ENCODE data around the gene ATP8B1. TPM values are rescaled to one million over a fixed set of nuclear protein-coding genes. Genes with fewer than 3 reads are reported as not detected.

Gene ATP8B1
- total and polyA plus RNA-seq, 4 donors, result 3.9 to 22.0 (median 5.7) TPM

GRCh38 chr18:57811477-57812125, 8.5 kb upstream of the ATP8B1 start:
- TF ChIP-seq GABPA (IDR thresholded peaks at IDR 0.05 in 1 of 2, conservative IDR thresholded peaks at IDR 0.05 in 1 of 2), result no peak
- no peak for TF ChIP-seq FOXA2 (IDR thresholded peaks at IDR 0.05)
- no peak for TF ChIP-seq SP1 (IDR thresholded peaks at IDR 0.05)
- TF ChIP-seq RAD21 (IDR thresholded peaks at IDR 0.05), result no peak

GRCh38 chr18:57809190-57809589, 6.1 kb upstream of the ATP8B1 start:
- no peaks in the 10 kb centered on the region for H3K27me3 ChIP-seq (ENCODE audit: control insufficient read depth in 4 of 4, insufficient read depth in 4 of 4, low read length in 3 of 4)
- TF ChIP-seq ATF3 (IDR thresholded peaks at IDR 0.05) (no peak), RAD21 (IDR thresholded peaks at IDR 0.05) (no peak), MAX (IDR thresholded peaks at IDR 0.05) (no peak)
- no peak overlapping the region for H3K9ac ChIP-seq (ENCODE audit: low read depth in 1 of 2, low read length in 2 of 2)
- no peak for DNase-seq (ENCODE audit: low spot score)
- no peaks in the 10 kb centered on the region for H3K36me3 ChIP-seq (ENCODE audit: control insufficient read depth in 4 of 4, insufficient read depth in 3 of 4, low read depth in 1 of 4, low read length in 3 of 4)
- peaks cover 0 to under 1% (median 0%) of the 10 kb centered on the region in 4 donors for H3K4me1 ChIP-seq (ENCODE audit: control insufficient read depth in 4 of 4, insufficient read depth in 4 of 4, low read length in 3 of 4)
- H3K9me3 ChIP-seq (ENCODE audit: control insufficient read depth in 4 of 4, low read length in 3 of 4), result no peaks in the 10 kb centered on the region
- no peak overlapping the region for H3K4me3 ChIP-seq (ENCODE audit: low read depth in 1 of 3, low read length in 3 of 3)
- H3K27ac ChIP-seq (ENCODE audit: low read depth in 1 of 2, low read length in 2 of 2), result no peak overlapping the region

More at GRCh38 chr18:57811477-57812125, 8.5 kb upstream of the ATP8B1 start:
- H3K27ac ChIP-seq (ENCODE audit: low read depth in 1 of 2, low read length in 2 of 2), result no peak overlapping the region
- H3K27me3 ChIP-seq (ENCODE audit: control insufficient read depth in 4 of 4, insufficient read depth in 4 of 4, low read length in 3 of 4), result no peaks in the 10 kb centered on the region
- no peaks in the 10 kb centered on the region for H3K4me1 ChIP-seq (ENCODE audit: control insufficient read depth in 4 of 4, insufficient read depth in 4 of 4, low read length in 3 of 4)
- H3K4me3 ChIP-seq (ENCODE audit: low read depth in 1 of 3, low read length in 3 of 3), result no peak overlapping the region
- no peak overlapping the region for H3K9ac ChIP-seq (ENCODE audit: low read depth in 1 of 2, low read length in 2 of 2)
- no peaks in the 10 kb centered on the region for H3K36me3 ChIP-seq (ENCODE audit: control insufficient read depth in 4 of 4, insufficient read depth in 3 of 4, low read depth in 1 of 4, low read length in 3 of 4)
- DNase-seq (ENCODE audit: low spot score), result no peak
- no peaks in the 10 kb centered on the region for H3K9me3 ChIP-seq (ENCODE audit: control insufficient read depth in 4 of 4, low read length in 3 of 4)
- WGBS, result 85% methylated on average over 4 of the region's 4 CpGs

GRCh38 chr18:57807336-57808117, 4.4 kb upstream of the ATP8B1 start:
- DNase-seq (ENCODE audit: low spot score), result no peak
- Histone ChIP-seq H3K27ac (ENCODE audit: low read depth in 1 of 2, low read length in 2 of 2) (peak overlapping the region in 1 of 2 donors; percentile 27), H3K4me1 (ENCODE audit: control insufficient read depth in 4 of 4, insufficient read depth in 4 of 4, low read length in 3 of 4) (peaks cover 0 to 12% (median 4%) of the 10 kb centered on the region in 4 donors), H3K4me3 (ENCODE audit: low read depth in 1 of 3, low read length in 3 of 3) (no peak overlapping the region), H3K9ac (ENCODE audit: low read depth in 1 of 2, low read length in 2 of 2) (no peak overlapping the region), H3K27me3 (ENCODE audit: control insufficient read depth in 4 of 4, insufficient read depth in 4 of 4, low read length in 3 of 4) (no peaks in the 10 kb centered on the region), H3K36me3 (ENCODE audit: control insufficient read depth in 4 of 4, insufficient read depth in 3 of 4, low read depth in 1 of 4, low read length in 3 of 4) (no peaks in the 10 kb centered on the region), H3K9me3 (ENCODE audit: control insufficient read depth in 4 of 4, low read length in 3 of 4) (no peaks in the 10 kb centered on the region)
- TF ChIP-seq GABPA (IDR thresholded peaks at IDR 0.05 in 1 of 2, conservative IDR thresholded peaks at IDR 0.05 in 1 of 2), result no peak
- TF ChIP-seq HNF4G (IDR thresholded peaks at IDR 0.05), result no peak
- TF ChIP-seq FOXA2 (IDR thresholded peaks at IDR 0.05), result no peak
- no peak for TF ChIP-seq EGR1 (IDR thresholded peaks at IDR 0.05; ENCODE audit: low read depth in 2 of 2)
- TF ChIP-seq RAD21 (IDR thresholded peaks at IDR 0.05), result no peak
- TF ChIP-seq NR2F2 (IDR thresholded peaks at IDR 0.05), result no peak
- no peak for TF ChIP-seq TAF1 (conservative IDR thresholded peaks at IDR 0.05)
- TF ChIP-seq REST (IDR thresholded peaks at IDR 0.05), result no peak
- WGBS, result 58% methylated on average over 2 of the region's 2 CpGs

Measured in liver (tissue), 9 donors.